ENCODE results near the gene PPP3R1.

- TF ChIP-seq, protein P1, sequence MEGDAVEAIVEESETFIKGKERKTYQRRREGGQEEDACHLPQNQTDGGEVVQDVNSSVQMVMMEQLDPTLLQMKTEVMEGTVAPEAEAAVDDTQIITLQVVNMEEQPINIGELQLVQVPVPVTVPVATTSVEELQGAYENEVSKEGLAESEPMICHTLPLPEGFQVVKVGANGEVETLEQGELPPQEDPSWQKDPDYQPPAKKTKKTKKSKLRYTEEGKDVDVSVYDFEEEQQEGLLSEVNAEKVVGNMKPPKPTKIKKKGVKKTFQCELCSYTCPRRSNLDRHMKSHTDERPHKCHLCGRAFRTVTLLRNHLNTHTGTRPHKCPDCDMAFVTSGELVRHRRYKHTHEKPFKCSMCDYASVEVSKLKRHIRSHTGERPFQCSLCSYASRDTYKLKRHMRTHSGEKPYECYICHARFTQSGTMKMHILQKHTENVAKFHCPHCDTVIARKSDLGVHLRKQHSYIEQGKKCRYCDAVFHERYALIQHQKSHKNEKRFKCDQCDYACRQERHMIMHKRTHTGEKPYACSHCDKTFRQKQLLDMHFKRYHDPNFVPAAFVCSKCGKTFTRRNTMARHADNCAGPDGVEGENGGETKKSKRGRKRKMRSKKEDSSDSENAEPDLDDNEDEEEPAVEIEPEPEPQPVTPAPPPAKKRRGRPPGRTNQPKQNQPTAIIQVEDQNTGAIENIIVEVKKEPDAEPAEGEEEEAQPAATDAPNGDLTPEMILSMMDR (IDR thresholded peaks at IDR 0.05 in 2 of 3, conservative IDR thresholded peaks at IDR 0.05 in 1 of 3; ENCODE audit: control insufficient read depth in 2 of 3, extremely low read depth in 1 of 3, insufficient read depth in 1 of 3, low read depth in 3 of 3, low read length in 3 of 3), result no peak
- TF ChIP-seq CHD2 (IDR thresholded peaks at IDR 0.05; ENCODE audit: borderline replicate concordance, low read depth, low read length) (no peak), SMC3 (IDR thresholded peaks at IDR 0.05; ENCODE audit: borderline replicate concordance, low read length) (no peak), JUND (IDR thresholded peaks at IDR 0.05; ENCODE audit: low read depth, low read length) (no peak), EP300 (IDR thresholded peaks at IDR 0.05; ENCODE audit: borderline replicate concordance in 1 of 2, control insufficient read depth in 1 of 2, low read depth in 2 of 2, low read length in 2 of 2) (no peak), TAF1 (IDR thresholded peaks at IDR 0.05; ENCODE audit: borderline replicate concordance, low read depth, low read length) (no peak), EZH2 (IDR thresholded peaks at IDR 0.05; ENCODE audit: borderline replicate concordance, control insufficient read depth, low read depth, low read length) (no peak), RFX5 (IDR thresholded peaks at IDR 0.05; ENCODE audit: low read depth, low read length) (no peak)
Measured at GRCh38 chr2:68231061-68231372, 21.3 kb downstream of the PPP3R1 start.

Data from GM12878 (cell line).